NAMALWA (cell line): ENCODE measurements around the gene RGS9.
"Not testable (repeated sequence)": the region's sequence is repeated elsewhere in the genome, so short reads cannot be mapped to it uniquely, and the experiment has no call there.

Source experiments
- DNase-seq: peaks from one replicate; pipeline ENCODE4 v3.0.0-alpha.2; 2015; ENCODE audit warnings: low spot score

Gene RGS9

DNA sequence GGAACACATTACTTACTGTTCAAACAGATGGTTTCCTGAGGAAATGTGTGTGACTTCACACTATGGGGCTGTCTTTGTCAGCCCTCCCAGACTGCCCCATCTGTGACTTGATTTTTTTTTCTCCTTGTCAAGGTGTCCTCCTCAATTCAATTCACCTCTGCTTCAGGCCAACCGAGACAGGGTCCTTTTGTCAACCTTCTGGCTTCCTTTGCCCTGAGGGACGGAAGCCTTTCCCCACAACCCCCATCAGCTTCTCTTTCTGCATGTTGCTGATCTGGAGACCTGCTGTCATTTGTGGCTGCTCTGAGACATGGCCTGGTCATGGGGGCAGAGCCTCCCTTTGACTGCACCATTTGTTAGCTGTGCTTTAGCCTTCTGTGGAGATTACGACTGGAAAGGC, 21.3 kb upstream of the RGS9 start:
- DNase-seq: no peak

DNA sequence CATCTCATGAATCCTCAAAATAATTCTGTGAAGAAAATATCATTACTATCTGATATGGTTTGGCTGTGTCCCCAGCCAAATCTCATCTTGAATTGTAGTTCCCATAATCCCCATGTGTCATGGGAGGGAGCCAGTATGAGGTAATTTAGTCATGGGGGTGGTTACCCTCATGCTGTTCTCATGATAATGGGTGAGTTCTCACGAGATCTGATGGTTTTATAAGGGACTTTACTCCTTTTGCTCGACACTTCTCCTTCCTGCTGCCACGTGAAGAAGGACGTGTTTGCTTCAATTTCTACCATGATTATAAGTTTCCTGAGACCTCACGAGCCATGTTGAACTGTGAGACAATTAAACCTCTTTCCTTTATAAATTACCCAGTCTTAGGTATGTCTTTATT, 20.7 kb upstream of the RGS9 start:
- DNase-seq: not testable (repeated sequence)

DNA sequence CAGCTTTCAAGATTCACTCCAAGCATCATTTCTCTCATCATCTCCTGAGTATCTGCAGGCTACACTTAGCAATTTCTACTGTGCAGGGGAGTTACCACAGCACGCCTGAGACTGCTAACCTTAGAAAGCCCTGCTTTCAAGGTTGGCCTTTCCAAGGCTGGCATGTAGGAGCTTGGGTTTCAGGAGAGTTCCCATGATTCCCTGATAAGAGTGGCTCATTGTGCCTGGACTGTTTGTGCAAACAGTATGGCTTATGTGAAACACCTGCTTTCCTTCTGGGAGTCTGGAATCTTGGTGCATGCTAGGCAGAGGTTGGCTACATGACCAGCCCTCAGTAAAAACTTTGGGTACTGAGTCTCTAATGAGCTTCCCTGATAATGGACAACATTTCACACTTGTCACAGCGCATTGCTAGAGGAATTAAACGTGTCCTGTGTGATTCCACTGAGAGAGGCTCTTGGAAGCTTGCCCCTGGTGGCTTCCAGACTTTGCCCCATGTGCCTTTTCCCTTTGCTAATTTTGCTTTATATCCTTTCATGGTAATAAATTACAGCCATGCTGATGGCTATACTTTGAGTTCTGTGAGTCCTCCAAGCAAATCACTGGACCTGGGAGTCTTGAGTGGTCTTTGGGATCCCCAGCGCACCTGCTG, 19.7 kb upstream of the RGS9 start:
- no peak for DNase-seq

DNA sequence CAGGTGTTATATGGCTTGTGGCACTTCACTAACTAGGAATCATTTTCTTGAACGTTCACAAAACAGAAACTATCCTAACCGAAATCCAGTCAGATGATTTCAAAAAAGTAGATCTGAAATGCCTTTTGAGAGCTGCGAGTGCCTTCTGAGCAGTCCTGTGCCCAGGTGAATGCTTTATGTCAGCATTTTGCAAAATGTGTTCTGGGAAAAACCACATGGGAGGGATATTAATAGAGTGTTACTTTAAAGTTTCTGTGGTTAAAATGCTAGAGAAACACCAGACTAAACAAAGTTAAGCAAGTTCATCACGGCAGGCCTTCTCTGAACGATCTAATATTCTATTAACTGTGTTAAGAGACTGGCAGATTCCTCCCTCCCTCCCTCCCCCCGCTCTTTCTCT, 15.8 kb upstream of the RGS9 start:
- DNase-seq: no peak

DNA sequence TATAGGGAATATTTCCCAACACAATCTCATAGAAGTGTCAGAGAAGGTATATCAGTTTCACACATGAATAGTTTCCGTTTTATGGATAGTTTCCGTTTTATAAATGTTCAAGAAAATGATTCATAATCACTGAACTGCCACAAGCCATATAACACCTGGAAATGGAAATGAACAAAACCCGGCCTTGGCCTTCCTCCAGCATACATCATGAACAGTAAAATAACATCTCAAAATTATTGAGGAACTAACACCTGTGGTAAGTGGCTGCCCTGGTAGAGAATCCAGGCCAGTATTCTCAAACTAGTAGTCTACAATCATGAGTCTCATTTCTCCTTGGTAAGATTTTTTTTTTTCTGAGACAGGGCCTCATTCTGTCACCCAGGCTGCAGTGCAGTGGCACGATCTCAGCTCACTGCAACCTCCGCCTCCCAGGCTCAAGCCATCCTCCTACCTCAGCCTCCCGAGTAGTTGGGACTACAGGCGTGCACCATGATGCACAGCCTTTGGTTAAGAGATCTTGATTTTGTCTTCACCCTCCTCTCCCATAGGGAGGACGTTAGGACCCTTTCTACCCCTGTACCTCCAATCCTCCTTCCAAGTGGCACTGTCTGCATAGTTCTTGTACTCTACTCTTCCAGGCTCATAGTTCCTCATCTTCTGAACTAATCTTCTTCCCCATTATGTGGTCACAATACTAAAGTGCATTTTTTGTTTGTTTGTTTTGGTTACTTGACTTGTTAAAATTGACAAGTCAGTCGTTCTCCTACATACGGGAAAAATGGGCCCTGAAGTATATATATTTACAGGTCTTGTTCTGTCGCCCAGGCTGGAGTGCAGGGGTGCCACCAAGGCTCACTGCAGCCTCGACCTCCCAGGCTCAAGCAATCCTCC, 15.0 kb upstream of the RGS9 start:
- peak; percentile 65 for DNase-seq

DNA sequence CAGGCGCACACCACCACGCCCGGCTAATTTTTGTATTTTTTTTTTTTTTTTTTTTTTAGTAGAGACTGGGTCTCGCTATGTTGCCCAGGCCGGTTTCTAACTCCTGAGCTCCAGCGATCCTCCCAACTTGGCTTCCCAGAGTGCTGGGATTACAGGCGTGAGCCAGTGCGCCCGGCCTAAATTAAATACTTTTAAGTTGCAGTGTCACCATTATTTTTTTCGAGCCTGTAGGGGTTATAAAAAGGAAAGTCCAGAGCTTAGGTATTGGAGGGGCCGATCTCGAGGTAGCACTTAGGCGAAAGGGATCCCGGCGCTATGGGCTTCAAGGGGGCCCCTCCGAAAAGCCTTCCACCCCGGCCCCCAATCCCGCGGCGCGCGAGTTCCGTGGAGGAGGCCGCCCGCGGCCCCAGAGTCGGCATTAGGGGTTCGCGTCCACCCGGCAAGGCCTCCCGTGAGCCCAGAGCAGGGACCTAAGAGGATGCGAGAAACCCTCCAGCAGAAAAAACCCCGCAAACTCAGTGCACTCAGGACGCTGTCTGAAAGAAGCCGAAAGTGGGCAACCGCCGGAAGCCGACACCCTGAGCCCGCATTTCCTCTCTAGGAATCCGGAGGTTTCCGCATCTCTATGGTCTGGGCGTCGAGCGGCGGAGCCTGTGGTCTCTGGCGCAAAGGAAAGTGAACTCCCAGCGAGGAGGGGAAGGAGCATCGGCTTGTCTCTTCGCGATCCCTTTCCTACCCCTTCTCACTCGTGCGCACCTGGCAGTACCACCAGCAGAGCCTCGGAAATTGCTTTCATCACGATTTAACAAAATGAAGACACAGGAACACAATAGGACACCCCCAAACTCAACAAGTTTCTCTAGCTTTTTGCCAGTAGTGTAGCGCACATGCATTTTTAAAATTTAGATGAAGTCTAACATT, 14.1 kb upstream of the RGS9 start:
- DNase-seq: peak; percentile 96

DNA sequence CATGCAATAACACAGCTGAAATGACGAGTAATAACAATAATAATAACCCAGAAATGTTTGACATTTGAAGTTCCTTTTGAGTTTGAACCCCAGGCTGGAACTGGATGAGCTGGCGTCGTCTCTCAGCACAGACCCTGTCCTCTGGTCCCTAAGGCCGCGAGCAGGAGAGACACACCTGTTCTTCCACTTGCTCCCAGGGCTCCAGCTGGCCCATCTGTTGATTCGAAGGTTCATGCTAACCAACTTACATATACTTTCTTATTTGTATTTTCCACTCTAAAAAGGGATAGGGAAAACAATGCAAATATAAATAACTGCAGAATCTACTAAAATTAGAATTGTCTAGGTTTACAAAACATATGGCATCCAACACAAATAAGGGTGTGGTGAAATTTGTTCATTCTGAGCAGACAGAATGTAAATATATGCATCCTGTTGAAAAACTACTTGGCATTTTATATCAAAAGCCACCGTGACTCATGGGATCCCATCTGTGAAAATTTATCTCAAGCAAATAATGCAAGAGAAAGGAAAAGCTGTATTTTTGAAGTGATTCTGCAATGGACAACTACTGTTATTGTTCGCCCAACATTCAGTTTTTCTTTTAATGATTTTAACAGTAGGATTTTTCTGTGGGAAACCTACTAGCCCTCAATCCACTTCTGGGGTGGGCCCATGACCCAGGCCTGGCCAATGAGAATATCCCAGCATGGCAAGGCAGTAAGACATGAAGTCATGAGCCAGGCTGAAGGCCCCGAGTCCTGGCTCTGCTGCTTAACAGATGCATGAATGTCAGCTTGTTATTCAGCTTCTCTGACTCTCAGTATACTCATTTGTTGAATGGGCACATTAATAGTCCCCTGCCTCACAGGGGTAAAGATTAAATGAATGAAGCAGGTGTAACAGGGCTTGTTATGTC, 13.2 kb upstream of the RGS9 start:
- no peak for DNase-seq

DNA sequence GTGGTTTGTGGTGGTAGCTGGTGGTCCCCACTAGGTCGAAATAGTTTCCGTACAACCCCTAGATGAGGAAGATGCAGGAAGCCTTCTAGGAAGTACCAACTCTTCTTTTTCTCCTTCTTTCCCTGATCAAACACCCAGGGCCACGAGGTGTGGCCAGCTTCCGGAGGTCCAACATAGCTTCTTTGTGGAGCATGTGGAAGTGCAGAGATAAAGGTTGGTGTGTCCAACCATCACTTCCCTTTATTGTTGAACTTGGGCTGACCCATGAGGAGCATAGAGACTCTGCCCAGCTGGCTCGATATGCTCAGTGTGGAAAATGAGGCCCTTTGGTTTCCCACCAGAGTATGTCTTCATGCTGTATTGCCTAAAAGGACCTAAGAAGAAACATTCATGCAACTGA, 6.3 kb upstream of the RGS9 start:
- DNase-seq: no peak

DNA sequence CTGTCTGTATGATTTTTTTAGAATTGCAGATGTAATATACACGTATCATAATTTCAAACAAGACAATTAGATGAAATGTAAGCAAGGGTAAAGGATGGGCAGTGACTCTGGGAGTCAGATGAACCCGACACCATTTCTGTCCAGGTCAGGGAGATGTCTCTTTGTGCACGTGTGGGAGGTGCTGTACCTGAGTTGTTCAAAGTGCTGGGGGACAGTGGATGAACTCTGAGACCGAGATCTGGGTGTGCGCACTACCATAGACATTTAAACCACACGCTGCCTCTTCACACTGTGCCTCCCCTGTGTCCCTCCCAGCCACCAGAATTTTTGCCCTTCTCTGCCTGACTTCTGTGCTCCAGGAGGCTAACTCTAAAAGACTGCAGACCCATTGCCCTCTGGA, 5.9 kb upstream of the RGS9 start:
- DNase-seq: no peak

DNA sequence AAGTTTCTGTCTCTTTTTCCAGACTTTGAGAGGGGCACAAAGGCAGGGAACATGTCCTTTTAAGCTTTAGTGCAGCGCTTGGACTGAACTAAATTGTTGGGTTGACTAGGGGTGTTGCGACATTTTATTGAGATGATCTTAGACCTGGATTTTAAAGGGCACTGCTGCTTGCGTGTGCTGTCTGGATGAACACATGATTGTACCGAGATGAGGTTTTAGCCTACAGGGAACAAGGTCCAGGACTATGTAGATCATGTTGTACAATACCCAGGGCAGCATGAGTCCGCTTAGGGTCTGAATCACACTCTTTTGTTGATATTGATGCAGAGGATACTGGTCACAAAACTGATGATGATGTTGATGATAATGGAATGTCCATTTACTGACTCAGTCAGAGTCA, 5.2 kb upstream of the RGS9 start:
- no peak for DNase-seq

DNA sequence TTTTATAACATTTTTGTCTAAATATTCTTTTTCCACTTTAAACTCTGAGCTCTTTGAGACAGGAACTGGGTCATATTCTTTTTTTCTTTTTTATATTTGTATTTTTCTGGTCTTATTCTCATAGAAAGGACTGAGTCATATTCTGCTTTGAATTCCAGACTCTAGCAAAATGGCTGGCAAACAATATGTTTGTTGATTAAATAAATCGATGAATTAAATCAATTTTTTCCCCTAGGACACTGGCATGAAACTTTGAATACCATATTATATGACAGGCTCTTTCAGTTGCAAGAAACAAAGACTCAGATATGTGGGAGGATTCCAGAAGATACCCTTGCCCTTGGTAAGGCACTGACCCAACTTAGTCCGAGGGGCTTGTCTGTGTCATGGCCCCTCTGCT, 3.1 kb upstream of the RGS9 start:
- DNase-seq: no peak

DNA sequence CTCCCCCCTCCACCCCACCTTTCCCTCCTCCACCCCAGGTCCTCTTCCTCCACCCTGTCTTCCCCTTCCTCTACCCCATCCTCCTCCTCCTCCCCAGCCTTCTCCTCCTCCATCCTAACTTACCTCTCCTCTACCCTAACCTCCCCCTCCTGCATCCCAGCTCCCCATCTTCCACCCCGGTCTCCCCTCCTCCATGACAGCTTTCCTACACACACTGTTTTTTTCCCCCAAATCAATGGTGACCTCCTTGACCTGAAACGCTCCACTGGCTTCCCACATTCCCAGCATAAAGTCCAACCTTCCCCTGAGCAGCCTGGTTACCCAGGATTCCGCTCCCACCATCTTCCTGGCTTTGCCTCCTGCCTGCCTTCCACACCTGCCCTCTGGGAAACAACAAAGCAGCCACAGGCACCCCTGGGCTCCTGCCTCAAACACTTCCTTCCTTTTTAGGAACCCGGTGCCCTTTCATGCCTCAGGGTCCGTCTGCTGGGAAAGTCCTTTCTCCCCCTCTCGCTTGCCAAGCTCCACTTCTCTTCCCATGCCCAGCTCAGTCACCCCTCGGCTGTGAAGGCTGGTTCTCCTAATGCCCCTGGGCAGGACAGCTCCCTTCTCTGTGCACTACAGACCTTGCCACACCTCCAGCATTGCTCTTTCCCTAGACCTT, 2.1 kb downstream of the RGS9 start:
- DNase-seq: no peak

DNA sequence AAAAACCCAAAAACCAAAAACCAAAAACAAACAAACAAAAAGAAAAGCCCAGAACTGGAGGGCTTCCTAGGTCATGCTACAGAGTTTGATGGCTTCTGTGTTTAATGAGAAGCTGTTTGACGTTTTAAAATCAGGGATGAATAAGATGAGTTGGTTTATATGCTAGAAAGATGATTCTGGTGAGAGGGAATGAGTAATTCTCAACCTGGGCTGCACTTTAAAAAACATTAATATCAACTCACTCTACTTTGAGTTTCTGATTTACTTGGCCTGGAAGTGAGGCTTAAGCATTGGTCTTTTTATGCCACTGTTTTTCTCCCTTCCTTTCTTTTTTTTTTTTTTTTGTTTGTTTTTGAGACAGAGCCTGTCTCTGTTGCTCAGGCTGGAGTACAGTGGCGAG, 5.1 kb downstream of the RGS9 start:
- no peak for DNase-seq

DNA sequence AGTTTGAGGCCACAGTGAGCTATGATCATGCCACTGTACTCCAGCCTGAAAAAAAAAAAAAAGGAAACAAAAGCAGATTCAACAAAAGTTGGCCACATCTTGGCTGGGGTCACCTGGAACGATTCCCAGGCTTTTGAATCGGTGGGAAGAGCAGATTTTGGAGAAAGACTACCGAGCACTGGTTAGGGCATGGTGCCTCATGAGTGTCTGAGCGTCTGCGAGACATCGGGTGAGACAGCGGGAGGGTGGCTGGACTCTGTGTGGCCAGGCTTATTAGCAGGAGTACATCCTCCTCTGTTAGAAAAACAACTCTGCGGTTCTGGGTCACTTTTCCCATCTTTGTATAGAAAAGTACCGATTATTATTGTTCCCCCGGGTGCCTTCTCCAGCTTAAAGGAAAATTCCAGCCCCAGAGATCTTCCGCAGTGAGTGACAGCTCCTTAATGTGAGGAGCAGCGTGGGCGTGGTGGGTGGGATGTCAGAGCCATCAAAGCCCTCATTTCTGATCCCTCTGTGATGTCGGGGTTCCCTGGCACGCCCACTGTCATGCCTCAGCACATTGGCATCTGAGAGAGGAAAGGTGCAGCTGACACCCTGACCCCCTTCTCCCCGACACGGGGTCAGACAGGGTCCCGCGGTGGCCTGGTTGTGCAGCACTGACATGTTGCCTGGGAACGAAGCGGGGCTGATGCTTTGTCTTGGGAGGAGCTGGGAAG, 6.9 kb downstream of the RGS9 start:
- no peak for DNase-seq

DNA sequence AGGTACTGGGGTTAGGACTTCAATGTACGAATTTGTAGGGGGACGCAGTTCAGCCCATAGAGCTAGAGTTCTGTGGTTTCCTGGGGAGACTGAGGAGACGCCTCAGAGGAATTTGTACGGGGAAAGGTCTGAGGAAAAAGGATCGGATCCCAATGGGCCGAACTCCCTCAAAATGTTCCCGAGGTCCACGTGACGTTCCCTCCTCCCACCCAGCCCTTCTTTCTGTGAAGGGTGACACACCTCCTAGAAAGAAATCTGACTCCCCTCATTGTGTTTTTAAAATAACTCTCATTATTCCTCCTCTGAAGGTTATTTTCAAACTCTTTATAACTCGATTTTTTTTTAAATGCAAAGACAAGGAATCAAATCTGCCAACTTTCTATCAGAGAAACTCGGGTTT, 8.6 kb downstream of the RGS9 start:
- no peak for DNase-seq

DNA sequence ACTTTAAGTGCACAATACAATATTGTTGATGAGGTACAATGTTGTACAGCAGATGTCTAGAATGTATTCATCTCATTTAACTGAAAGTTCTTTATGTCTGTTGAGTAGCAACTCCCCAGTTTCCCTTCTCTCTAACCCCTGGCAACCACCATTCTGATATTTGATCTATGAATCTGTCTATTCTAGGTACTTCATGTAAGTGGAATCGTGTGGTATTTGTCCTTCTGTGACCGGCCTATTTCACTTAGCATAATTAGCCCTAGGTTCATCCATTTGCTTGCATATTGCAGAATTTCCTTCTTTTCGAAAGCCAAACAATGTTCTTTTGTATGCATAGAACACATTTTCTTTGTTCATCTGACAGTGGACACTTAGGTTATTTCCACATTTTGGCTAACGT, 10.8 kb downstream of the RGS9 start:
- DNase-seq: no peak

DNA sequence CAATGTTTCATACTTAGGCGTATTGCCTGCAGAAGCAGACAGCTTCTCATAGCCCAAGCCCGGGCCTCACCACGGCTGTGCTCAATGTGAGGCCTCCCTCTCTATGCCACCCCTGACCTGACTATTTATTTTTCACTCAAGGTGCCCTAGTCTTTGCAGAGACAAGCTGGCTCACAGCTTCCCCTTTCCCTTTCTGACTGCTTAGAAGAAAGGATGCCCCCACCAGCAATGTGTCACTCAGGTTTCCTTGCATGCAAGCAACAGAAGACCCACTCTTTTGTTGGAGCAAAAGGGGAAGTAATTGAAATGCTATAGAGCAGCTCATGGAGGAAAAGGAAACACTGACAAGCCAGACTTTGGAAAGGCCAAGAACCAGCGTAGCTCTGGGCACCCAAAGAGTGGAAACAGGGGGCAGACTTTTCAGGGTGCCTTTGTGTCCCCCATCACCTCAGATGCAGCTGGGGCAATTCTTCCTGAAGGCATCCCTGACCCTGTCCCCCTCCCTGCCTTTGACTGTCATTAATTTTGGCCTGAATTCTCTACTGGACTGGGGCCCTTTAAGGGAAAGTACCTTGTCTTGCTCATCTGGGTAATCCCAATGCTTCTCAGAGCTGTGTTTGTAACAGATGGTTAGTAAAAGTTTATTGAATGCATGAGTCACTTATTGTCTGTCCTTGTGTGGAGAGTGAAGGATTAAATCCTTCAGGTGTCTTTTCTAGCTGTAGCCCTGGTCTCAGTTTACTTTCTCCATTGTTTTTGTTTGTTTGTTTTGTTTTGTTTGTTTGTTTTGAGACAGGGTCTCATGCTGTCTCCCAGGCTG, 17.8 kb downstream of the RGS9 start:
- peak; percentile 66 for DNase-seq

DNA sequence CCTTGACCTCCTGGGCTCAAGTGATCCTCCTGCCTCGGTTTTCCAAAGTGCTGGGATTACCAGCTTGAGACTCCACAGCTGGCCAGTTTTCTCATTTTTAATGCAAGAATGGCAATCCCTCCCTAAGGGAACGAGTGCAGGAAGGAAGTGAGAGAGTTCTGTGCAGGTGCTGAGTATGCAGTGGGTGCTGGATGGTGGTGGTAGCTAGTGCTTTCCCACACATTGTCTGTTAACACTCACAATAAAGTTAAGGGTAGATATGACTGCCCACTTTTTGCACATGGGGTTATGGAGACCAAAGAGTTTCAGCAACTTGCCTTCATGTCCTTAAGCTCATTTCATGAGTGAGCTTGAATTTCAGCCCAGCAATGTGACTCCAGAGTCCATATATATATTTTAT, 18.5 kb downstream of the RGS9 start:
- peak; percentile 51 for DNase-seq

DNA sequence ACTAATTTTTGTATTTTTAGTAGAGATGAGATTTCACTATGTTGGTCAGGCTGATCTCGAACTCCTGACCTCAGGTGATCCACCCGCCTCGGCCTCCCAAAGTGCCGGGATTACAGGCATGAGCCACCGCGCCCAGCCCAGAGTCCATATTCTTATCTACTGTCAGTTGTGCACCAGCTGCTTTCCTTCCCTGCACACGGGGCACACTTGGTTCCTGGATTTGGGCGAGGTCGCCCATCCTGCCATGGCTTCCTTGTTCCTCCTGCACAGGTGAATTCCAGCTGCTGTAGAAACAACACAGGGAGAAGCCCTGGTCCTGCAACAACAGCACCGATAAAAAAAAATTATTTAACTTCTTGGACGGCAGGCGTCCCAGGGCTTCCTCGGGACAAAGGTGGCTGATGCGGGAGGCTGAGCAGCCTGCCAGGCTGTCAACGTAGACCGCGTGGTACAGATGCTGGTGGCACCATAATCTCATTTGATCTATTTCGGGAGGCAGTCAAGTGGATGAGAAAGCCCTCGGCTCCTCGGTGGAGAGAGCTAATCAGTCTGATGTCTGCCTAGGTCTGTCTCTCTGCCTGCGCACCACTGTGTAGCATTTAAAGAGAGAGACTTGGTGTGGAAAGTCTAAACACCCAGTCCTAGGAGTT, 19.1 kb downstream of the RGS9 start:
- no peak for DNase-seq
